Fibroblast of the conjunctiva (primary cell): ENCODE measurements around the gene GRIPAP1.

Experiments
- DNase-seq: peaks from one replicate; pipeline ENCODE4 v3.0.0-alpha.2; 2010; ENCODE audit warnings: low read depth

The GRIPAP1 gene, protein sequence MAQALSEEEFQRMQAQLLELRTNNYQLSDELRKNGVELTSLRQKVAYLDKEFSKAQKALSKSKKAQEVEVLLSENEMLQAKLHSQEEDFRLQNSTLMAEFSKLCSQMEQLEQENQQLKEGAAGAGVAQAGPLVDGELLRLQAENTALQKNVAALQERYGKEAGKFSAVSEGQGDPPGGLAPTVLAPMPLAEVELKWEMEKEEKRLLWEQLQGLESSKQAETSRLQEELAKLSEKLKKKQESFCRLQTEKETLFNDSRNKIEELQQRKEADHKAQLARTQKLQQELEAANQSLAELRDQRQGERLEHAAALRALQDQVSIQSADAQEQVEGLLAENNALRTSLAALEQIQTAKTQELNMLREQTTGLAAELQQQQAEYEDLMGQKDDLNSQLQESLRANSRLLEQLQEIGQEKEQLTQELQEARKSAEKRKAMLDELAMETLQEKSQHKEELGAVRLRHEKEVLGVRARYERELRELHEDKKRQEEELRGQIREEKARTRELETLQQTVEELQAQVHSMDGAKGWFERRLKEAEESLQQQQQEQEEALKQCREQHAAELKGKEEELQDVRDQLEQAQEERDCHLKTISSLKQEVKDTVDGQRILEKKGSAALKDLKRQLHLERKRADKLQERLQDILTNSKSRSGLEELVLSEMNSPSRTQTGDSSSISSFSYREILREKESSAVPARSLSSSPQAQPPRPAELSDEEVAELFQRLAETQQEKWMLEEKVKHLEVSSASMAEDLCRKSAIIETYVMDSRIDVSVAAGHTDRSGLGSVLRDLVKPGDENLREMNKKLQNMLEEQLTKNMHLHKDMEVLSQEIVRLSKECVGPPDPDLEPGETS

DNA sequence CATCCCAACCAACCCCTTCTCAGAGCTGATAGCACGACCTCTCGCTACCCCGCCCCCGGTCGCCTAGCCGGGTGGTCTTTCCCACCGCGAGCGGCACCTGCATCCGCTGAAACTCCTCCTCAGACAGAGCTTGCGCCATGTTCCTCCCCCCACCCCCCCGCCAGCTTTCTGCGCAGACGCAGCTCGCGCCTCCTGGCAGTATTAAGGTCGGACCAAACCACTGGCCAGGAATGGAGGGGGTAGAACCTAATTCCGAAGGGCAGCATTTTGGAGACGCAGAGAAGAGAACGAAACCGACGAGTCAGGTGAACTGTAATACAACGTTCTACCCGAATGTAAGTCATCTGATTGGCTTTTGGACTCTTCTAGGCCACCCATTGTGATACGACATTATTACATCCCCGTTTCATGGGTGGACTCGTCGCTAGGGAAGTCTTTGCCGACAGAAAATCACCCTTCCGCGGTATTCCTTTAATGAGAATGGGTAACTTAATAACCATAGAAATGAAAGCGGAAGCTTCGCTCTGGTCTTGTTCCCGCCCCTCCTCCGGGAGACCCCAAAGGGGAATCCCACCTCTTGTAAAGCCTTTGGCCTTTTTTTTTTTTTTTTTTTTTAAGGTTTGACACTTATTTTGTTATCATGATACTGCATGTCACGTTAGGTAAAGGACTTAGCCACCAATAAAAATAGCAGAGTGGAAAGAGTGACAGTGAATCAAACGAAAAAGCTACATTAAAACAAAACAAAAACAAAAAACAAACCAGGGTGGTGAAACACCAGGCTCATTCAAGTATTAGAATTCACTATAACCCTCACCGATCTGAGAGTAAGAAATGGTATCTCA lies at the start of gene GRIPAP1:
GRIPAP1 (minus strand) TSS at position 174 of the 845 bp plus-strand sequence; CDS start at position 139, 35 bp downstream.
- DNase-seq, result peak; percentile 73

DNA sequence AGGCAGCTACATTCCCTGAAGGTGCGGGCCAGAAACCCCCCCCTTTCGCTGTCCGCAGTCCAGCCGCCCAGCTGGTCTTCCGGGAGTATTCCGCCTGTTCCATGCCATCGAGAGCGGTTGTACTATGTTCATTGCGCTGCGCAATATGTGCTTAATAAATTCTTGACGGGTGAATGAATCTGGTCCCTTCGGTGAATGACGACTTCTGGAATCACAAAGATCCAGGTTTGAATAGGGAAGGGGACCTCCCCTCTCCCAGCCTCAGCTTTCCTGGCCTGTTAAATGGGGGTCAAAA lies 41.9 kb upstream of the GRIPAP1 start:
- DNase-seq, result no peak

GRCh38 chrX:49043220-49043986 lies 41.3 kb upstream of the GRIPAP1 start, which contains the start of gene TFE3:
TSS of gene TFE3 (minus strand) at chrX:49043357. CDS start at chrX:49043226, 131 bp downstream.
- DNase-seq, result peak; percentile 99

- no peak for DNase-seq
Measured at GRCh38 chrX:49042581-49043219, 40.6 kb upstream of the GRIPAP1 start.

- DNase-seq, result no peak
Measured at GRCh38 chrX:49041744-49042580, 39.9 kb upstream of the GRIPAP1 start.

DNA sequence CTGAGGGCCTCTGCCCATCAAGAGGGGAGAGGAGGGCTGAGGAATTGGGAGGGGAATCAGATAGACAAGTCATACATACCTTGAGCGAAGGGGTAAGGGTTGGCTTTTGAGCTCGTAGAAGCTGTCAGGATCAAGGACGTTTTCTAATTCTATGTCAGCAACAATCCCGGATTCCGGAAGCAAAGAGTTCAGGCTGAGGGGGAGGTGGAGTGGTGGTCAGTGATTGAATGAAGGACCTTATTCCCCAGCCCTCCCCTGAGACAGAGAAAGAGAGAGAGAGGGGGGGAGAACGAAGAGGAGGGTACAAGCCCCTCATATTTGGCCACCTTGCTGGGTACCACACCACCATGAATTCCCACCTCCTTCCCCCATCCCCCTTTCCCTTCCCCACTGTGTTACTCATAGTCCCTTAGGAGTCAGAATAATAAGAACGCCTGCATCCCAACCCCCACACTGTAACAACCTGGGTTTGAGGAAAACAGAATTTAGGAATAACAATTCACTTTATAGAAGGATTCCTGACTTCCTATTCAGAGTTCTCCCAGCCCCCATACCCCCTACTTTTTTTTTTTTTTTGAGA lies 38.4 kb upstream of the GRIPAP1 start:
- DNase-seq, result no peak

DNA sequence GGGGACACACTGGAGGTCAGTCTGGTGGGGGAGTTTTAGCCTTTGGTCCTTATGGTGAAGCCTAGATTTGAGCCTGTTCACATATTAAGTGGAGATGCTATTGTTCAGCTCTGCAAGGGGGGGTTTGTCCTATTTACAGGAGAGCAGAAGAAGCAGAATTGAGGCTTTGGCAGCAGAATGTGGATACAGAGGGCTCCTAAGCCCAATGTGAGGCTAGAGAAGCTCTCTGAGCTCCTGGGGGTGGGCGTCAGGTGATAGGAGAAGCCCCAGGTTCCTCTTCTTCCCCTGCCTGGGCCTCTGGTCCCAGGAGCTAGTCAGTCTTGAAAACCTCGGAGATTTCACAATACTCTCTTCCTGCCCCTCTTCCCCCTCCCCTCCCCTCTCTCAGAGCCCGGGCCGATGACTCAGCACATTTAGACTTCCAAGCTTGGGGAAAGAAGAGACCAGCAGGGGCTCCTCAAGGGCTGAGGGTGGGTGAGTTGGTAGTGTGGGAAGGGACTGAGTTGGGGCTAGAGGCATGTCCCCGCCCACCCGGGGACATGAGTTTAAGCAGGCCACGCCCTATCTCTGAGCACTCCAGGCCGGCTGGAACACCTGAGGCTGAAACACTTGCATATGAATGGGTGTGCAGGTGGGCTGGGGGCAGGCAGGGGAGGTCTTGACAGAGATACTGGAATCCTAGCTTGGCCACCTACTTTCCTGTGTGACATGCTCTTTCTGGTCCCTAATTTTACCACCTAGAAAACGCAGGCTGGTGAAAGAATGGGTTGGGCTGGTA lies 37.7 kb upstream of the GRIPAP1 start:
- peak; percentile 87 for DNase-seq

DNA sequence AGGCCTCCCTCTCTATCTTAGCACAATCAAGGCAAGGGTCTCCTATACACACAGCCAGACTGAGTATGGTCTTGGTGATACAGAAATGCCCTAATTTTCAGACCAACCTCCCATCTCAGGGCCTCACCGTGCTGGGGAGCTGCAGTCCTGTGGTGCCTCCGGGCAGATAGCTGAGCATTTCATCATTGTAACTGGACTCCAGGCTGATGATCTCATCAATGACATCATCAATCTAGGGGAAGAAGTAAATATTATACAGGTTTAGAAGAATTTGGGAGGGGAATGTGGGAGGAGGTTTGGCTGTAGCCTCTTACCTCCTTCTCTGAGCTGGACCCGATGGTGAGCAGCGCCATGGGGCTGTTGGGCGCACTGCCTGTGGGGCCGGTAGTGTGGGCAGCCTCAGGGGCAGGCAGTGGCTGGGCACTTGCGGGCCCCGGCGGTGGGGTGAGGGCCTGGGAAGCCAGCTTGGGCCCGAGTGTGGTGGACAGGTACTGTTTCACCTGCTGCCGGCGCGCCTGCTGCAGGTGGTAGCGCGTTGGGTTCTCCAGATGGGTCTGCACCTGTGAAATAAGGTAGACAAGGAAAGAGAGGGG lies 35.9 kb upstream of the GRIPAP1 start:
- DNase-seq, result no peak

DNA sequence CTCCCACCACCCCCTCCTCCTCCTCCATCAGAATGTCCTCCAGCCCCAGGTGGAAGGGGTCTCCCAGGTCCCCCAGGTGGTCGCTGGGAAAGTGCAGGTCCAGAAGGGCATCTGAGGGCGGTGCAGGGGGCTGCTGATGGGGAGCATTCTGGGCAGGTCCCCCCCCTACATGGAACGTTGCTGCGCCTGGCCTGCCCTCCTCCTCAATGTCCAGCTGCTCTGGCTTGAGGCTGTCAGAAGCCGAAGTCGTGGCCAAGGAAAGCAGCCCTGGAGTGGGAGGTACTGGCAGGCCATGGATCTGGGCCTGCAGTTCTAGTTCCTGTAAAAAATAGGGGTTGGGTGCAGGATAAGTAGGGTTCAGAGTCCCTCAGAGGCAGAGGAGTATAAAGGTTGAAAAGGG lies 28.2 kb upstream of the GRIPAP1 start:
- no peak for DNase-seq

- DNase-seq, result no peak
Measured at GRCh38 chrX:49029876-49030275, 27.8 kb upstream of the GRIPAP1 start.

DNA sequence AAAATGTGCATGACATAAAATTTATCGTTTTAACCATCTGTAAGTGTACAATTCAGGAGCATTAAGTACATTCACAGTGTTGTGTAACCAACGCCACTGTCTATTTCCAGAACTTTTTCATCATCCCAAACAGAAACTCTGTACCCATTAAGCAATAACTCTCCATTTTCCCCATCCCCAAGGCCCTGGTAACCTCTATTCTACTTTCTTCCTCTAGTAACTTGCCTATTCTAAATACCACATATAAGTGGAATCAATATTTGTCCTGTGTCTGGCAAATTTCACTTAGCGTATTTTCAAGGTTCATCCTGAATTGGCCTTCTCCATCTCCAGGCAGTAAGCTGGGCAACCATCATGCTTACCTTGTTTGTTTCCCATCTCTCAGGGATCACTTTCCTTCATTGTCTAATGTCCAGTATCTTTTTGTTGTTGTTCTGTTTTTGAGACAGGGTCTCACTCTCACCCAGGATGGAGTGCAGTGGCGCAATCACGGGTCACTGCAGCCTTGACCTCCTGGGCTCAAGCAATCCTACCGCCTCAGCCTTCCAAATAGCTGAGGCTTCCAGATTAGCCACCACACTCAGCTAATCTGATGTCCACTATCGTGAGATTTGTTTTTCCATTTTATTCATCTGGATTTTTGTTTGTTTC lies 17.7 kb upstream of the GRIPAP1 start:
- no peak for DNase-seq

DNA sequence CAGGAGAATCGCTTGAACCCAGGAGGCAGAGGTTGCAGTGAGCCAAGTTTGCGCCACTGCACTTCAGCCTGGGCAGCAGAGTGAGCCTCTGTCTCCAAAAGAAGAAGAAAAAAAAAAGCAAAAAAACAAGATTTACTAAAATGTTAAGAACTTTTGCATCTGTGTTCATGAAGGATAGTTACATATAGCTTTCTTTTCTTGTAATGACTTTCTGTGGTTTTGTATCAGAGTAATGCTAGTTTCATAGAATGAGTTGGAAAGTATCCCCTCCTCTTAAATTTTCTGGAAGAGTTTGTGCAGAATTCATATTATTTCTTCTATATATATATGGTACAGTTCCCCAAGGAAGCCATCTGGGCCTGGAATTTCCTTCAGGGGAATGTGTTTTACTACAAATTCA lies 17.0 kb upstream of the GRIPAP1 start:
- DNase-seq, result no peak

- no peak for DNase-seq
Measured at GRCh38 chrX:49003696-49004095, 1.6 kb upstream of the GRIPAP1 start.

DNA sequence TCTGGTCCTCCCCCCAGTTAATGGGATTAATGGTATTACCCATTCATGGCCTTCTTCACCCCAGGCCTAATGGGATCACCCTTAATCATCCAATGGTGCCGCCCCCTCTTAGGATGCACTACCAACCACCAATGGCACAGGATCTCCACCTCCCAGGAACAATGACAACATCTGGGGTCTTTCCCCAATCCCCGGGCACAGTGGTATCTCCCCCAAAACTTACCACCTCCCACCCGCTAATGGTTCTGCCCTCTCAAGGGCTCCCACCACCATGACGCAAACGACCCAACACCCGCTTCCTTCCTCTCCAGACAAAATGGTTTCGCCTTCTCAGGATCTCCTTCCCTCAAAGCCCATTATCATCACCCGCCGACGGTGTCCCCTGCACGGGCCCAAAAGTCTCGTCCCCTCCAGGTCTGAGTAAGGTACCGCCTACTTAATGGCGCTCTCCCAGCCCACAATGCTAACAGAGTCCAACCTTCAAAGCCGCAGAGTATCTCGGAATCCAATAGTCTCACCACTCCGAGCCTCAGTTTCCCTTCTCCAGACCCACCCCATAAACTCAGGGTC lies 458 bp downstream of the GRIPAP1 start:
- DNase-seq, result peak; percentile 13

GRCh38 chrX:49000636-49001035 lies 1.4 kb downstream of the GRIPAP1 start:
- DNase-seq, result no peak

GRCh38 chrX:48999030-48999429 lies 3.0 kb downstream of the GRIPAP1 start:
- no peak for DNase-seq

- no peak for DNase-seq
Measured at GRCh38 chrX:48998391-48998790, 3.7 kb downstream of the GRIPAP1 start.

DNA sequence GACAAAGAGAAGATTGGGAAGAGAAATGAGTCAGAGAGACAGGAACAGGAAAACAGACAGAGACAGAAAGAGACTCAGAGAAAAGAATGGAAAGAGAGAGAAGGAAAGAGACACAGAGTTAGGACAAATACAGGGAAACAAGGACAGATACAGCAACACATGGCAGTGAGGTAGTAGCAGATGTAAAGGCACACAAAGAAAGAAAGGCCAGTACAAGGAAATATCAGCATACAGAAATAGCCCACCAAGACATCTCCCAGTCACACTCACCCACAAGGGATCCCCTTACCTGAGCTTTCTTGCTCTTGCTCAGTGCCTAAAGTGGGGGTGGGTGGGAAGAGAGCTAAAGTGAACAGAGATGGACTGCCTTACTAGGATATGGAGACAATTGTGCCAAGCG lies 4.2 kb downstream of the GRIPAP1 start:
- no peak for DNase-seq
